Neural cell (in vitro differentiated cells): ENCODE results near the gene CHCHD3. TPM values are rescaled to one million over a fixed set of nuclear protein-coding genes. Genes with fewer than 3 reads are reported as not detected.

Source experiments
- H2AFZ ChIP-seq: fragments of 200-600, 300-800 bp; sonication (generic), shearing (Covaris generic); 2 replicates; pipeline ENCODE4 v1.6.0; 2014; ENCODE audit warnings: low read depth, mild to moderate bottlenecking, antibody characterized with exemption, low read length, moderate library complexity
- H3F3A ChIP-seq: fragments of 200-600 bp; shearing (Covaris generic); 2 replicates; pipeline ENCODE4 v1.6.1; 2016; ENCODE audit warnings: mild to moderate bottlenecking, moderate library complexity, mixed read lengths, antibody characterized with exemption, low read length; ENCODE audit not compliant: insufficient read depth, poor library complexity, severe bottlenecking
- H3K27ac ChIP-seq: fragments of 200-600, 300-800 bp; sonication (generic), shearing (Covaris generic); 2 replicates; pipeline ENCODE4 v1.5.1; 2014; ENCODE audit warnings: mild to moderate bottlenecking, low read length, moderate library complexity
- H3K27me3 ChIP-seq: fragments of 300-800, 200-600 bp; sonication (generic), shearing (Covaris generic); 2 replicates; pipeline ENCODE4 v1.6.0; 2014; ENCODE audit warnings: mild to moderate bottlenecking, low read depth, low read length, moderate library complexity; ENCODE audit not compliant: insufficient read depth
- H3K36me3 ChIP-seq: fragments of 300-800, 200-600 bp; sonication (generic), shearing (Covaris generic); 2 replicates; pipeline ENCODE4 v1.5.1; 2014; ENCODE audit warnings: mild to moderate bottlenecking, antibody characterized with exemption, low read length, moderate library complexity; ENCODE audit not compliant: insufficient read depth
- H3K4me2 ChIP-seq: fragments of 300-800, 200-600 bp; sonication (generic), shearing (Covaris generic); 2 replicates; pipeline ENCODE4 v1.6.0; 2014; ENCODE audit warnings: mild to moderate bottlenecking, low read length
- H3K4me3 ChIP-seq: fragments of 300-800, 200-600 bp; sonication (generic), shearing (Covaris generic); 2 replicates; pipeline ENCODE4 v1.5.1; 2014; ENCODE audit warnings: mild to moderate bottlenecking, low read length, moderate library complexity
- H3K79me2 ChIP-seq: fragments of 200-600 bp; shearing (Covaris generic); replicated peaks from 2 replicates; pipeline ENCODE4 v1.6.0; 2014; ENCODE audit warnings: mild to moderate bottlenecking, low read length, moderate library complexity; ENCODE audit not compliant: insufficient read depth
- H3K9ac ChIP-seq: fragments of 300-800, 200-600 bp; sonication (generic), shearing (Covaris generic); 2 replicates; pipeline ENCODE4 v1.6.1; 2016; ENCODE audit warnings: mild to moderate bottlenecking, low read length, mixed read lengths
- H3K9me2 ChIP-seq: fragments of 200-600 bp; shearing (Covaris generic); 2 replicates; pipeline ENCODE4 v1.6.1; 2016; ENCODE audit warnings: mild to moderate bottlenecking, low read length, mixed read lengths; ENCODE audit not compliant: insufficient read depth
- H3K9me3 ChIP-seq: fragments of 200-600, 300-800 bp; sonication (generic), shearing (Covaris generic); 2 replicates; pipeline ENCODE4 v1.6.1; 2016; ENCODE audit warnings: mild to moderate bottlenecking, mixed run types, low read length, moderate library complexity, mixed read lengths
- H4K20me1 ChIP-seq: fragments of 200-600 bp; shearing (Covaris generic); 2 replicates; pipeline ENCODE4 v1.6.1; 2016; ENCODE audit warnings: mild to moderate bottlenecking, mixed run types; ENCODE audit not compliant: insufficient read depth
- CTCF ChIP-seq: fragments of 450-650 bp; IDR thresholded peaks from 2 replicates; pipeline ENCODE4 v1.5.1; 2014; ENCODE audit warnings: antibody characterized with exemption, mild to moderate bottlenecking, moderate library complexity; ENCODE audit not compliant: poor library complexity, severe bottlenecking
- EP300 ChIP-seq: fragments of 450-650 bp; conservative IDR thresholded peaks from 2 replicates; pipeline ENCODE4 v1.6.1; 2014; ENCODE audit warnings: antibody characterized with exemption, mild to moderate bottlenecking, moderate library complexity; ENCODE audit not compliant: poor library complexity, severe bottlenecking
- MXI1 ChIP-seq: fragments of 450-650 bp; conservative IDR thresholded peaks from 2 replicates; pipeline ENCODE4 v1.6.1; 2014; ENCODE audit warnings: antibody characterized with exemption, mild to moderate bottlenecking; ENCODE audit not compliant: poor library complexity, severe bottlenecking
- POLR2AphosphoS5 ChIP-seq: IDR thresholded peaks from 2 replicates; pipeline ENCODE4 v1.6.1; 2012
- RAD21 ChIP-seq: fragments of 450-650 bp; conservative IDR thresholded peaks from 2 replicates; pipeline ENCODE4 v1.6.1; 2014; ENCODE audit warnings: antibody characterized with exemption, mild to moderate bottlenecking, moderate library complexity
- REST ChIP-seq: IDR thresholded peaks from 2 replicates; pipeline ENCODE4 v1.6.1; 2012; ENCODE audit warnings: borderline replicate concordance
- SMC3 ChIP-seq: fragments of 450-650 bp; conservative IDR thresholded peaks from 2 replicates; pipeline ENCODE4 v1.6.1; 2014; ENCODE audit warnings: antibody characterized with exemption, mild to moderate bottlenecking, moderate library complexity; ENCODE audit not compliant: poor library complexity
- TAF1 ChIP-seq: IDR thresholded peaks from 2 replicates; pipeline ENCODE4 v1.6.1; 2012; ENCODE audit warnings: low read depth
- polyA plus RNA-seq: library from polyadenylated mRNA; depleted of rRNA; stranded (reverse); fragments of >200 nt; gene quantifications from 2 replicates; pipeline ENCODE4 v1.2.3, GENCODE V29; 2014

The CHCHD3 gene
- polyA plus RNA-seq, 1 donor from 2014 or later = 89.9 TPM

GRCh38 chr7:132876576-132876975 lies 205.3 kb downstream of the CHCHD3 start:
- Histone ChIP-seq H3K79me2 (no peaks in the 10 kb centered on the region), H3K27ac (peak overlapping the region; percentile 34), H3K36me3 (no peaks in the 10 kb centered on the region), H3K9ac (peak overlapping the region; percentile 18), H3K4me3 (peak overlapping the region; percentile 34), H3K9me3 (no peaks in the 10 kb centered on the region), H3K4me2 (no peak overlapping the region), H4K20me1 (no peaks in the 10 kb centered on the region), H3K27me3 (no peaks in the 10 kb centered on the region), H3K9me2 (no peaks in the 10 kb centered on the region), H3F3A (no peaks in the 10 kb centered on the region), H2AFZ (no peak overlapping the region)
- peak; percentile 37 for TF ChIP-seq POLR2AphosphoS5
- no peak for TF ChIP-seq EP300
- no peak for TF ChIP-seq TAF1

- no peaks in the 10 kb centered on the region for H3K9me2 ChIP-seq
- H3K4me2 ChIP-seq = no peak overlapping the region
- H3K27me3 ChIP-seq = no peaks in the 10 kb centered on the region
- no peaks in the 10 kb centered on the region for H4K20me1 ChIP-seq
- no peak overlapping the region for H2AFZ ChIP-seq
- H3K79me2 ChIP-seq = no peaks in the 10 kb centered on the region
- H3K9ac ChIP-seq = no peak overlapping the region
- no peaks in the 10 kb centered on the region for H3K9me3 ChIP-seq
- no peaks in the 10 kb centered on the region for H3F3A ChIP-seq
- H3K27ac ChIP-seq = no peak overlapping the region
- TF ChIP-seq REST = no peak
- no peak for TF ChIP-seq CTCF
- no peak for TF ChIP-seq MXI1
- no peak for TF ChIP-seq TAF1
- no peak for TF ChIP-seq RAD21
- no peak overlapping the region for H3K4me3 ChIP-seq
- no peaks in the 10 kb centered on the region for H3K36me3 ChIP-seq
These were observed 209.9 kb downstream of the CHCHD3 start for GRCh38 chr7:132872034-132872433.

GRCh38 chr7:132871419-132871818 lies 210.5 kb downstream of the CHCHD3 start:
- Histone ChIP-seq H3K79me2 (no peaks in the 10 kb centered on the region), H3K4me3 (no peak overlapping the region), H3K9me3 (no peaks in the 10 kb centered on the region), H4K20me1 (no peaks in the 10 kb centered on the region), H3F3A (no peaks in the 10 kb centered on the region), H3K27me3 (no peaks in the 10 kb centered on the region), H3K9me2 (no peaks in the 10 kb centered on the region), H3K9ac (no peak overlapping the region), H2AFZ (no peak overlapping the region), H3K27ac (no peak overlapping the region), H3K36me3 (no peaks in the 10 kb centered on the region), H3K4me2 (no peak overlapping the region)
- TF ChIP-seq RAD21 = no peak
- TF ChIP-seq REST = no peak
- no peak for TF ChIP-seq EP300
- TF ChIP-seq SMC3 = no peak
- no peak for TF ChIP-seq MXI1
